Measurements from ENCODE around the gene FIGNL2. TPM values are rescaled to one million over a fixed set of nuclear protein-coding genes. Genes with fewer than 3 reads are reported as not detected.

The FIGNL2 gene
- total and polyA plus RNA-seq, 7 donors = 0.01 to 0.20 (median 0.17) TPM

DNA sequence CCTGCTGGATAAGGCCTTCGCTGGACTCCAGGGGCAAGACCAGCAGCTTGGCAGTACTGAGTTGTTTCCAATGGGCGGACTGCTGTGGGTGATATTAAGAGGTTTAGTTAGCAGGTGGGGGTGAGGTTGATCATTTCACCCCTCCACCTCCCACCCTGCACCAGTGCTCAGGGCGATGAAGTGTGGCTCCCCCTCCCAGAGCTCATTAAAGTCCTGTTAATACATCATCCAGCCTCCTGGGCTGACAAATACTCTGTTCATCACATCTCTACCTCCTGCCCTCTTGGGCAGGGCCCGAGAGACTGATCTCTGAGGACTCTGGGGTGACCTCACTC is 2.4 kb upstream of the FIGNL2 start:
- intact Hi-C loops (cut with DNase I) = no loop called here
- ATAC-seq = no peak
- H3K27me3 ChIP-seq (ENCODE audit: insufficient read depth in 3 of 3, low read length in 2 of 3) = peaks cover 0 to 57% (median 11%) of the 10 kb centered on the region in 3 donors
- H3K27ac ChIP-seq = no peak overlapping the region
- no peaks in the 10 kb centered on the region for H3K9me3 ChIP-seq
- H3K4me1 ChIP-seq = peaks cover 10% of the 10 kb centered on the region
- WGBS, 3 donors = 73 to 83% (median 73%) methylated on average over 4 of the region's 4 CpGs
- no peaks in the 10 kb centered on the region for H3K36me3 ChIP-seq (ENCODE audit: insufficient read depth in 1 of 2, low read depth in 1 of 2)
- DNase-seq = no peak
- H3K4me3 ChIP-seq = no peak overlapping the region
- TF ChIP-seq, protein P1, sequence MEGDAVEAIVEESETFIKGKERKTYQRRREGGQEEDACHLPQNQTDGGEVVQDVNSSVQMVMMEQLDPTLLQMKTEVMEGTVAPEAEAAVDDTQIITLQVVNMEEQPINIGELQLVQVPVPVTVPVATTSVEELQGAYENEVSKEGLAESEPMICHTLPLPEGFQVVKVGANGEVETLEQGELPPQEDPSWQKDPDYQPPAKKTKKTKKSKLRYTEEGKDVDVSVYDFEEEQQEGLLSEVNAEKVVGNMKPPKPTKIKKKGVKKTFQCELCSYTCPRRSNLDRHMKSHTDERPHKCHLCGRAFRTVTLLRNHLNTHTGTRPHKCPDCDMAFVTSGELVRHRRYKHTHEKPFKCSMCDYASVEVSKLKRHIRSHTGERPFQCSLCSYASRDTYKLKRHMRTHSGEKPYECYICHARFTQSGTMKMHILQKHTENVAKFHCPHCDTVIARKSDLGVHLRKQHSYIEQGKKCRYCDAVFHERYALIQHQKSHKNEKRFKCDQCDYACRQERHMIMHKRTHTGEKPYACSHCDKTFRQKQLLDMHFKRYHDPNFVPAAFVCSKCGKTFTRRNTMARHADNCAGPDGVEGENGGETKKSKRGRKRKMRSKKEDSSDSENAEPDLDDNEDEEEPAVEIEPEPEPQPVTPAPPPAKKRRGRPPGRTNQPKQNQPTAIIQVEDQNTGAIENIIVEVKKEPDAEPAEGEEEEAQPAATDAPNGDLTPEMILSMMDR (IDR thresholded peaks at IDR 0.05) = no peak

DNA sequence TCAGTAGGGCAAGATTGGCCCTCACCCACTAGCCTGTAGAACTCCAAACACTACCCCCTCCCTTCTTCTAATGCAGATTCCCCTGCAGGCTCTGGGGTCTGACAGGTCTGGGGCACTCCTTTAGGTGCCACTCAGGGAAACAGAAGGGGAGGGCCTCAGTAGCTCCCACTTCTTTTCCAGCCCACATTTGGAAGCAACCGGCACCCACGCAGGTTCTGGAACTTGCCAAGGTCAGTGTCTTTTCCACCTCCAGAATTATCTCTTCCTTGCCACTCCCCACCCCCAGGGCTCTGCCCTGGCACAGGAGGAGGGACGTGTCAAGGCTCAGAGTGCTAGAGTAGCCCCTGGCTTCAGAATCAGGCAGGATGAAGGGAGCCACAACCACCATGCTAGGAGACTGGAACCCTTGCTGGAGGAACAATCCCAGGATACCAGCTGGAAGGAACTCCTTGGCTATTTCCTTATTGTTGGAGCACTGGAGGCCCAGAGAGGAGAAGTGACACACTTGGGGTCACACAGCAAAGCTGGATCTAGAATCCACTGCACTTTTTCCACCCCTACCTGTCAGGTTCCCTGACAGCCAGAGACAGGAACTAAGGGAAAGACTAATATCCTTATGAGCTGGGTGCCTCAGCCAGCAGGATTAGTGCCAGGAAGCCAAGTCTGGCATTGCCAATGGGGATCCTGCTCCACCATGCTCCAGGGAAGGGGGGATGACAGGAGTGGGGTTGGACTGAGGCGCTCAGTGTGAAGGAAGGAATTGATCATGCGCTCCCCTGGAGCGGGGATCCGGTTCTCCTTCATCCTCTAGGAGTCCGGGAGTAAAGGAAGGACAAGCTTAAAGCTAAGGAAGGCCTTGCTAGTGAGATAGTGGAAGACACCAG is 1.8 kb upstream of the FIGNL2 start:
- intact Hi-C loops (cut with DNase I) = no loop called here
- ATAC-seq = no peak
- TF ChIP-seq, protein P1 (IDR thresholded peaks at IDR 0.05) = no peak
- Histone ChIP-seq H3K36me3 (ENCODE audit: insufficient read depth in 1 of 2, low read depth in 1 of 2) (no peaks in the 10 kb centered on the region), H3K9me3 (no peaks in the 10 kb centered on the region), H3K27me3 (ENCODE audit: insufficient read depth in 3 of 3, low read length in 2 of 3) (peaks cover 0 to 57% (median 13%) of the 10 kb centered on the region in 3 donors), H3K4me1 (peaks cover 10% of the 10 kb centered on the region), H3K27ac (no peak overlapping the region), H3K4me3 (no peak overlapping the region)
- DNase-seq = no peak
- 68 to 82% (median 78%) methylated on average over 8 of the region's 8 CpGs for WGBS, 3 donors

DNA sequence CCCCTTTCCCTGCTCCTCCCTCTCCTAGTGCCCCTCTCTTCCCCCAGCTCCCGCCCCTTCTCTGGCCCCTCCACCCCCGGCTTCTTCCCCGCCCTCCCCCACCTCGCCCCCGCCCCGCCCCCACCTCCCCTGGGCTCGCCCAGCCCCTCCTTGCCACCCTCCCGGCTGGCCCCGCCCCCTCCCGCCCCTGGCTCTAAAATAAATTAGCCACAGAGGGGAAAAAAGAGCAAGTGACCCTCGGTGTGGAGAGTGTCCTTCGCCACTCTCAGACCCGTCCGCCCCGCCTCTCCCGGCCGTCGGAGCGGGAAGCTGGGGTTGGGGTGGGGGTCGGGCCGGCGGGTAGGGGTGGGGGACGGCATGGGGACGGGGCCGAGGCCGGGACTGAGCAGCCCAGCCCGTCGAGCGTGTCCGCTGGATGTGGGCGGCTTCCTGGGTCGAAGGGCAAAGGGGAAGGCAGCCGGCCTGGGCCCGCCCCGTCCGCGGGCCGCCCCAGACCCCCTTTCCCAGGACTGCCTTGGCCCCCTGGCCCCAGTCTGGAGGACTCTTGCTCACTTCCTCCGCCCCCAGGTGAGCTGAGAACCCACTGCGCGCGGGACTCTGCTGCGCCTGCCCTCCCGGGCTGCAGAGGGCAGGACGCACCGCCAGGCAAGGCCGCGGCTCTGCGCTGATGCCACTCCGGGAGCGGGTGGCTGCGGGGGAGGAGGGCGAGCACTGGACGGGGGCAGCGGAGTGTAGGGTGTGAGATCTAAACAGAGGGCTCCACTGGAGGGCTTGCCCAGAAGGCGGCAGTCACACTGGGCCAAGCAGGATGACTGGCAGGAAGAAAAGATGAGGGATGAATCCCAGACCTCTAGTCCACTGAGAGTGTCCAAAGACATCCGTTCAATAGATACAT is 570 bp upstream of the FIGNL2 start:
- H3K27ac ChIP-seq = no peak overlapping the region
- TF ChIP-seq, protein P1 (IDR thresholded peaks at IDR 0.05) = no peak
- H3K9me3 ChIP-seq = no peaks in the 10 kb centered on the region
- H3K4me1 ChIP-seq = peaks cover 10% of the 10 kb centered on the region
- 38 to 59% (median 38%) methylated on average over 27 to 52 of the region's 57 CpGs for WGBS, 3 donors
- intact Hi-C loops (cut with DNase I) = no loop called here
- H3K36me3 ChIP-seq (ENCODE audit: insufficient read depth in 1 of 2, low read depth in 1 of 2) = no peaks in the 10 kb centered on the region
- H3K4me3 ChIP-seq = peak overlapping the region; percentile 61
- DNase-seq (peak in 1 of 2 donors; percentile 29), ATAC-seq (peak in 2 of 4 donors; percentile 18 to 22)
- peaks cover 0 to 62% (median 14%) of the 10 kb centered on the region in 3 donors for H3K27me3 ChIP-seq (ENCODE audit: insufficient read depth in 3 of 3, low read length in 2 of 3)

DNA sequence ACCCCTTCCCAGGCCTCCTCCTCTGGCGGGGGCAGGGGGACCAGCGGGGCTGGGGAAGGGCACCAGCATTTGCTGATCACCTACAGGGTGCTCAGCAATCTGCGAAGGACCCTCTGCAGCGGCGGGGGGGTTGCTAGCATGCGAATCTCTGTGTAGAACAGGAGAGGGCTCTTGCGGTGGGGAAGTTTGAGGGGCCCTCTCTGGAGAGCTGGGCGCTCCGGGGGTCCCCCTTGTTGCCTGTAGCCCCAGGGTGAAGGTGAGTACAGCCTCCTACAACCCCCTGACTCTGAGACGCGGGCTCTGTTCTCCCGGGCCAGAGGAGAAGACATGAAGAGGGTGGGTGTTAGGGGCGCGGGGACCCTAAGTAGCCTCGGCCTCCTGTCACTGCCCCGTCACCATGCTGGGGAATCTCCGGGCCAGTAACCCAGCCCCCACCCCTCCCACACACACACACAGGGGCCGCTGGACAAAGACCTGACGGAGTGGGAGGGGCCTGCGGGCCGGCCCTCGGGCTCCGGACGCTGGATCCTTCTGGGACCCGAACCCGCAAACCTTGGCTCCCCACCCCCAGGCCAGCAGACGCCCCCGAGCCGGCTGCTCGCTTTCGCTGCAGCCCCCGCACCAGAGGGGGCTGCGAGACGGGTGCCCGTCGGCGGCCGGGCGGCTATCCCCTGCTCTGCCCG is 734 bp downstream of the FIGNL2 start:
- intact Hi-C loops (cut with DNase I) = no loop called here
- peak in 2 of 4 donors; percentile 32 to 56 for ATAC-seq
- H3K36me3 ChIP-seq (ENCODE audit: insufficient read depth in 1 of 2, low read depth in 1 of 2) = no peaks in the 10 kb centered on the region

More for the DNA sequence above, 734 bp downstream of the FIGNL2 start:
- no peak overlapping the region for H3K27ac ChIP-seq
- DNase-seq = peak in 1 of 2 donors; percentile 32
- 1 to 3% (median 2%) methylated on average over 27 to 40 of the region's 40 CpGs for WGBS, 3 donors
- H3K4me1 ChIP-seq = peaks cover 10% of the 10 kb centered on the region
- H3K9me3 ChIP-seq = no peaks in the 10 kb centered on the region
- TF ChIP-seq, protein P1 (IDR thresholded peaks at IDR 0.05) = no peak
- H3K4me3 ChIP-seq = peak overlapping the region; percentile 61
- H3K27me3 ChIP-seq (ENCODE audit: insufficient read depth in 3 of 3, low read length in 2 of 3) = peaks cover 0 to 64% (median 14%) of the 10 kb centered on the region in 3 donors

Data from psoas muscle (tissue), 8 donors.